Chondrocyte (in vitro differentiated cells): Measurements from ENCODE around the gene IRX6. TPM values are rescaled to one million over a fixed set of nuclear protein-coding genes. Genes with fewer than 3 reads are reported as not detected.

Experiments
- DNase-seq: peaks from one replicate; pipeline ENCODE4 v3.0.0; 2021; ENCODE audit warnings: mixed read lengths, low spot score
- H3K27ac Mint-ChIP-seq: one replicate; pipeline ENCODE4 v1.8.0; 2021; ENCODE audit warnings: mild to moderate bottlenecking, moderate library complexity, mixed read lengths; ENCODE audit not compliant: unreplicated experiment
- H3K27me3 Mint-ChIP-seq: 2 replicates; pipeline ENCODE4 v1.8.0; 2021; ENCODE audit warnings: low read depth, mixed read lengths
- H3K36me3 Mint-ChIP-seq: 2 replicates; pipeline ENCODE4 v1.8.0; 2021; ENCODE audit warnings: low read depth, mixed read lengths
- H3K4me1 Mint-ChIP-seq: 2 replicates; pipeline ENCODE4 v1.8.0; 2021; ENCODE audit warnings: low read depth, mild to moderate bottlenecking, mixed read lengths
- H3K4me3 Mint-ChIP-seq: one replicate; pipeline ENCODE4 v1.8.0; 2021; ENCODE audit warnings: mild to moderate bottlenecking, moderate library complexity, mixed read lengths; ENCODE audit not compliant: unreplicated experiment
- H3K9me3 Mint-ChIP-seq: 2 replicates; pipeline ENCODE4 v1.8.0; 2021; ENCODE audit warnings: low read depth, mixed read lengths
- total RNA-seq: library from RNA; stranded (reverse); gene quantifications from 3 replicates; pipeline ENCODE4 v1.2.1, GENCODE V29; 2021
- TF ChIP-seq, protein P1 (sequence below): fragments of 200-600 bp; sonication (generic); IDR thresholded peaks from 2 replicates; pipeline ENCODE4 v1.5.0; 2021; ENCODE audit warnings: antibody characterized with exemption, mild to moderate bottlenecking, moderate library complexity

The IRX6 gene
- total RNA-seq, 1 donor from 2014 or later, result not detected

DNA sequence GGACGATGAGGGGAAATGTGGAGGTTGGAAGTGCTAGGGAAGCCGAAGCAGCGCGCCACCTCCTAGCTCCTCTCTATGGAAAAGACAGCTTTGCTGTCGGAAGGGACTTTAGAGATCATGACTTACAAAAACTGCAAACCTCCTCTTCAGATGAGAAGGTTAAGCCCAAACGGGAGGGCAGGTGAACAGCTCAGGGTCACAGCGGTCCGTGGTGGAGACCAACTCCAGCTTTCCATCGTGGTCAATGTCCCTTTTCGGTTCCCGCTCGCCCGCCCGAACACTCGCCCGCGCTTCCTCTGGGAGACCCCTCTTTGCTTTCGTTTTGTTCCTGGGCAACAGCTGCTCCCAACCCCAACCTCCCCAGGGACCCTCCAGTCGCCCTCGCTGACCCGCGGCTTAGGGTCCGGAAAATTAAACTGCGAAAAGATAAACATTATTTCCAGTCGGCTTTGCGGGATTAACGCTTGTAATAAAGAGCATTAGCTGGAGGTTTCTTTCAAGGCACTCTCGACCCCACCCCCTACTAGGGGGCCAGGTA is 7.7 kb downstream of the IRX6 start:
- TF ChIP-seq, protein P1, sequence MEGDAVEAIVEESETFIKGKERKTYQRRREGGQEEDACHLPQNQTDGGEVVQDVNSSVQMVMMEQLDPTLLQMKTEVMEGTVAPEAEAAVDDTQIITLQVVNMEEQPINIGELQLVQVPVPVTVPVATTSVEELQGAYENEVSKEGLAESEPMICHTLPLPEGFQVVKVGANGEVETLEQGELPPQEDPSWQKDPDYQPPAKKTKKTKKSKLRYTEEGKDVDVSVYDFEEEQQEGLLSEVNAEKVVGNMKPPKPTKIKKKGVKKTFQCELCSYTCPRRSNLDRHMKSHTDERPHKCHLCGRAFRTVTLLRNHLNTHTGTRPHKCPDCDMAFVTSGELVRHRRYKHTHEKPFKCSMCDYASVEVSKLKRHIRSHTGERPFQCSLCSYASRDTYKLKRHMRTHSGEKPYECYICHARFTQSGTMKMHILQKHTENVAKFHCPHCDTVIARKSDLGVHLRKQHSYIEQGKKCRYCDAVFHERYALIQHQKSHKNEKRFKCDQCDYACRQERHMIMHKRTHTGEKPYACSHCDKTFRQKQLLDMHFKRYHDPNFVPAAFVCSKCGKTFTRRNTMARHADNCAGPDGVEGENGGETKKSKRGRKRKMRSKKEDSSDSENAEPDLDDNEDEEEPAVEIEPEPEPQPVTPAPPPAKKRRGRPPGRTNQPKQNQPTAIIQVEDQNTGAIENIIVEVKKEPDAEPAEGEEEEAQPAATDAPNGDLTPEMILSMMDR, result no peak
- H3K36me3 Mint-ChIP-seq, result peaks cover 3% of the 10 kb centered on the region
- H3K27me3 Mint-ChIP-seq, result peaks cover 82% of the 10 kb centered on the region
- no peaks in the 10 kb centered on the region for H3K9me3 Mint-ChIP-seq
- no peak for DNase-seq
- no peak overlapping the region for H3K27ac Mint-ChIP-seq
- no peaks in the 10 kb centered on the region for H3K4me1 Mint-ChIP-seq
- no peak overlapping the region for H3K4me3 Mint-ChIP-seq

DNA sequence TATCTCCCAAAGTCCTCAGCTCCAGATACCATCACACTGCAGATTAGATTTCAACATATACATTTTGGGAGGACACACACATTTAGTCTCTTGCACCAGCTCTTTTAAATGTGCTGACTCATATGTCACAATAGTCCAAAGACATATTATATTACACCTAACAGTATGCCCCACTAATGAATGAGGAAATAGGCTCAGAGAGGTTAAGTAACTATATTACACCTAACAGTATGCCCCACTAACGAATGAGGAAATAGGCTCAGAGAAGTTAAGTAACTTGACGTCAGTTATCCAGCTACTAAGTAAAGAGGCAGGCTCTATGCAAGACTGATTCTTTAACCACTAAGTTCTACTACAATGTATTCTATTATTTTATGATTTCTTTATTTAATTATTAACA is 9.7 kb downstream of the IRX6 start:
- DNase-seq, result no peak
- no peak overlapping the region for H3K27ac Mint-ChIP-seq
- no peak overlapping the region for H3K4me3 Mint-ChIP-seq
- H3K27me3 Mint-ChIP-seq, result peaks cover 73% of the 10 kb centered on the region
- H3K36me3 Mint-ChIP-seq, result peaks cover 3% of the 10 kb centered on the region
- H3K4me1 Mint-ChIP-seq, result no peaks in the 10 kb centered on the region
- TF ChIP-seq, protein P1, result no peak
- H3K9me3 Mint-ChIP-seq, result no peaks in the 10 kb centered on the region

DNA sequence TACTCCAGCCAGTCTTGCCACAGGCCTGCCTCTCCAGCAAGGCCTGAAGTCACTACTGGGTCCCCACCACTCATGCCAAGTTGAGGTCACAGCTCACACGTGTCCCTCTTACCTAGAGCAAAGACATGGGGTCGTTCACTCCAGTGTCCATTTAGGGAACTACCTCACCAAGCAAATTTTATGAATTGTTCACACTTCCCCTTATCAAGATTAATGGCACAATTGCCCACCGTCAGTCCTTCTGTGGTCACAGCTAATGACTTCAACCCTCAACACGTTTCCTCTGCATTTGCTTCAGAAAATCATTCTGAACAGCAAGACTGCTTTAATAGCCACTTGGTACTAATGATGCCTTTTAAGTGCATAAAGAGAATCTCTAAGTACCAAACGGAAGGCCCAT is 14.6 kb downstream of the IRX6 start:
- peaks cover 52% of the 10 kb centered on the region for H3K27me3 Mint-ChIP-seq
- TF ChIP-seq, protein P1, result no peak
- H3K27ac Mint-ChIP-seq, result no peak overlapping the region
- peaks cover 1% of the 10 kb centered on the region for H3K36me3 Mint-ChIP-seq
- H3K4me3 Mint-ChIP-seq, result no peak overlapping the region
- no peaks in the 10 kb centered on the region for H3K4me1 Mint-ChIP-seq
- DNase-seq, result no peak
- no peaks in the 10 kb centered on the region for H3K9me3 Mint-ChIP-seq

DNA sequence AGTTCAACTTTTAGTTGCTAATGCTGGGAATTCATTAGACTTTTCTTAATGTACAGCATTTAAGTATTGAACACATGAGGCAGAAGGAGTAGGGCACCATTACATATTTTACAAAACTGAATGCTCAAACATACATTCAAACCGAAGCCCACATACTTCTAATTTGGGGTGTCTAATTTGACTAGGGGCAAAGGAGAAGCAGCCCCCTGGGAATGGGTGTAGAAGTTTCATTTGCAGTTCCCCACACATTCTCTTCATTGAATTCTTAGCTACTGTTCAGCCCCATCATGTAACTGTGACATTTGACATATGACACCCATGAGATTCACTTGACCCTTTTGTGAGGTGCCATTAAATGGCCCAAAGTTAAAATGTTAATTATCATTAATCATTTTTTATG is 16.4 kb downstream of the IRX6 start:
- Mint-ChIP-seq H3K9me3 (no peaks in the 10 kb centered on the region), H3K4me3 (no peak overlapping the region), H3K4me1 (no peaks in the 10 kb centered on the region), H3K36me3 (no peaks in the 10 kb centered on the region), H3K27ac (no peak overlapping the region), H3K27me3 (peaks cover 42% of the 10 kb centered on the region)
- no peak for DNase-seq
- TF ChIP-seq, protein P1, result no peak

DNA sequence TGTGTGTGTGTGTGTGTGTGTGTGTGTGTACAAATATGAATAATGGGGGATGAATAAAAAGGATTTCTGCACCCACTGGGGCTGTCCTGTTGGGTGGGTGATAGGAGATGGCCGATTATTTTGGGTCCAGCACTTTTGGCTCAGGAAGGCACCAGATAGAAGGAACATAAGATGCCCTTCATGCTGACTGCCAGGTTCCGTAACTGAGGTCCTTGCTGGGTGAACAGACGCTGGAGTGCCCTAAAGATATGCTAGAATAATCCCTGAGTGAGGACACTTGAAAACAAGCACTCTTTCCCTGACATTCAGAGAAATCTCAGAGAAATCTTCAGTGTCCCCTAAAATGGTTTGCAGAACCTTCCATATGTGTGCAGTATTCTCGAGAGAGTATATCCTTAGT is 17.7 kb downstream of the IRX6 start:
- no peaks in the 10 kb centered on the region for H3K9me3 Mint-ChIP-seq
- no peaks in the 10 kb centered on the region for H3K4me1 Mint-ChIP-seq

More for the DNA sequence above, 17.7 kb downstream of the IRX6 start:
- no peak overlapping the region for H3K4me3 Mint-ChIP-seq
- no peak for DNase-seq
- peaks cover 37% of the 10 kb centered on the region for H3K27me3 Mint-ChIP-seq
- no peak overlapping the region for H3K27ac Mint-ChIP-seq
- no peaks in the 10 kb centered on the region for H3K36me3 Mint-ChIP-seq
- TF ChIP-seq, protein P1, result no peak
